T-cell (primary cell): ENCODE data around the gene FBXW11. TPM values are rescaled to one million over a fixed set of nuclear protein-coding genes. Genes with fewer than 3 reads are reported as not detected.
"Not testable (repeated sequence)": the region's sequence is repeated elsewhere in the genome, so short reads cannot be mapped to it uniquely, and the experiment has no call there.

Experiments
- ATAC-seq, 4 experiments: fragments of 200-7000 bp in 3 of 4; fragments of 150-1000 bp in 1 of 4; cut with Tn5 transposase; replicated peaks in 1 of 4; 1 replicate in 3 of 4; 2 replicates in 1 of 4; pipeline ENCODE4 v1.10.0; 2021; ENCODE audit warnings: moderate library complexity in 3 of 4, mild to moderate bottlenecking in 2 of 4, moderate number of reproducible peaks in 1 of 4
- CTCF ChIA-PET, 2 donors: fragments of 300-600 bp; sonication (Branson Sonifier 250); formaldehyde crosslinking; loops; one replicate each; lab custom pipeline; 2022; ENCODE audit warnings: antibody characterized with exemption in 2 of 2; lab: Charles Lee
- POLR2A ChIA-PET, 2 donors: fragments of 300-600 bp; sonication (Branson Sonifier 250); formaldehyde crosslinking; loops; one replicate each; lab custom pipeline; 2022; ENCODE audit warnings: antibody characterized with exemption in 2 of 2; lab: Charles Lee
- DNase-seq, 35 experiments: peaks; one replicate each; pipeline versions ENCODE4 v3.0.0 to v3.0.0-alpha.2; 2013 to 2023
- H3K27ac ChIP-seq: one replicate; pipeline ENCODE4 v1.5.1; 2013; ENCODE audit warnings: low read length
- H3K27me3 ChIP-seq, 2 experiments: replicated peaks in 1 of 2; 1 replicate in 1 of 2; 2 replicates in 1 of 2; pipeline versions ENCODE4 v1.6.1 to v1.7.0; 2013; ENCODE audit warnings: low read length in 1 of 2, mixed read lengths in 1 of 2; ENCODE audit not compliant: control insufficient read depth in 2 of 2, insufficient read depth in 2 of 2; ENCODE audit errors: extremely low read depth in 1 of 2
- H3K36me3 ChIP-seq, 2 donors: 1 replicate in 1 of 2; 2 replicates in 1 of 2; pipeline versions ENCODE4 v1.6.1 to v1.7.0; 2013; ENCODE audit warnings: low read length in 1 of 2; ENCODE audit not compliant: control insufficient read depth in 2 of 2, insufficient read depth in 1 of 2; ENCODE audit errors: extremely low read depth in 1 of 2
- H3K4me1 ChIP-seq, 2 experiments: 1 replicate in 1 of 2; 2 replicates in 1 of 2; pipeline versions ENCODE4 v1.6.1 to v1.7.0; 2013; ENCODE audit warnings: low read length in 2 of 2, mixed read lengths in 1 of 2; ENCODE audit not compliant: insufficient read depth in 2 of 2, control insufficient read depth in 1 of 2; ENCODE audit errors: extremely low read depth in 1 of 2
- H3K4me3 ChIP-seq, 2 donors: 1 replicate in 1 of 2; 2 replicates in 1 of 2; pipeline versions ENCODE4 v1.5.1 to v1.7.0; 2013; ENCODE audit warnings: mild to moderate bottlenecking in 2 of 2, low read length in 1 of 2, moderate library complexity in 1 of 2; ENCODE audit not compliant: control insufficient read depth in 1 of 2; ENCODE audit errors: extremely low read depth in 1 of 2
- H3K9me3 ChIP-seq: 2 replicates; pipeline ENCODE4 v1.7.0; 2013
- H3K27ac Mint-ChIP-seq, 2 donors: one replicate each; pipeline ENCODE4 v1.8.0; 2020 to 2021; ENCODE audit warnings: mild to moderate bottlenecking in 2 of 2, mixed read lengths in 2 of 2
- H3K27me3 Mint-ChIP-seq, 2 donors: one replicate each; pipeline ENCODE4 v1.8.0; 2021 to 2022; ENCODE audit warnings: mixed read lengths in 2 of 2
- H3K36me3 Mint-ChIP-seq: one replicate; pipeline ENCODE4 v1.8.0; 2021; ENCODE audit warnings: mixed read lengths
- H3K4me1 Mint-ChIP-seq, 3 donors: one replicate each; pipeline ENCODE4 v1.8.0; 2020 to 2022; ENCODE audit warnings: mixed read lengths in 3 of 3, mild to moderate bottlenecking in 1 of 3
- H3K4me3 Mint-ChIP-seq, 3 donors: one replicate each; pipeline ENCODE4 v1.8.0; 2020 to 2022; ENCODE audit warnings: mild to moderate bottlenecking in 3 of 3, mixed read lengths in 3 of 3, moderate library complexity in 3 of 3
- H3K9me3 Mint-ChIP-seq, 3 donors: one replicate each; pipeline ENCODE4 v1.8.0; 2020 to 2022; ENCODE audit warnings: mixed read lengths in 3 of 3
- WGBS: methylation state at CpG from one replicate; pipeline ENCODE4 v1.1.5; 2013; ENCODE audit warnings: missing lambda C conversion rate; ENCODE audit not compliant: insufficient coverage; 5-methylcytosine and 5-hydroxymethylcytosine counted together
- total RNA-seq, 35 experiments: library from RNA in 6 of 35; stranded (reverse) in 6 of 35; fragments of 120-200 nt in 1 of 35; gene quantifications; one replicate each; pipeline versions ENCODE4 v1.2.1 to v1.2.4 and lab custom pipeline; 2013 to 2026

The FBXW11 gene
- total RNA-seq, 5 donors from 2014 or later (not counting 1 experiment from before 2014, with no cell fraction given), result 33.4 to 36.6 (median 34.2) TPM

- peaks cover 29% of the 10 kb centered on the region for H3K36me3 Mint-ChIP-seq
- WGBS, result 100% methylated on average over 3 of the region's 4 CpGs
- Histone ChIP-seq H3K4me3 (no peak overlapping the region), H3K9me3 (no peaks in the 10 kb centered on the region), H3K36me3 (peaks cover 0 to 2% of the 10 kb centered on the region in 2 donors), H3K27me3 (peaks cover 0 to 4% of the 10 kb centered on the region in 2 experiments), H3K27ac (no peak overlapping the region), H3K4me1 (peaks cover 0 to 3% of the 10 kb centered on the region in 2 experiments)
- H3K27ac Mint-ChIP-seq, result no peak overlapping the region
- no peak for DNase-seq
- POLR2A ChIA-PET, result interaction anchor here in 1 of 2 donors (0.6 kb wide), 1 partner anchor 51 kb away, joined by 4 read pairs; no protein-coding TSS in a partner anchor
- no peak for ATAC-seq
- H3K9me3 Mint-ChIP-seq, result peaks cover 0 to 6% (median 0%) of the 10 kb centered on the region in 3 donors
- H3K27me3 Mint-ChIP-seq, result no peaks in the 10 kb centered on the region
- no peak overlapping the region for H3K4me3 Mint-ChIP-seq
- peaks cover 4 to 9% (median 7%) of the 10 kb centered on the region in 3 donors for H3K4me1 Mint-ChIP-seq
- CTCF ChIA-PET, result no interaction called here
Measured at GRCh38 chr5:172031894-172032461, 25.5 kb upstream of the FBXW11 start.

- peaks cover 0 to 2% of the 10 kb centered on the region in 2 donors for H3K36me3 ChIP-seq
- Mint-ChIP-seq H3K36me3 (peaks cover 29% of the 10 kb centered on the region), H3K9me3 (peaks cover 0 to 6% (median 0%) of the 10 kb centered on the region in 3 donors), H3K4me1 (peaks cover 0 to 4% (median 3%) of the 10 kb centered on the region in 3 donors), H3K4me3 (no peak overlapping the region), H3K27me3 (no peaks in the 10 kb centered on the region), H3K27ac (no peak overlapping the region)
- DNase-seq (no peak), ATAC-seq (no peak)
- peaks cover 0 to 4% of the 10 kb centered on the region in 2 experiments for H3K27me3 ChIP-seq
- H3K4me3 ChIP-seq, result no peak overlapping the region
- no peaks in the 10 kb centered on the region for H3K9me3 ChIP-seq
- no peaks in the 10 kb centered on the region for H3K4me1 ChIP-seq
- ChIA-PET CTCF (no interaction called here), POLR2A (interaction anchor here in 1 of 2 donors (0.7 kb wide), 1 partner anchor 201 kb away, joined by 3 read pairs; no protein-coding TSS in a partner anchor)
- H3K27ac ChIP-seq, result no peak overlapping the region
Measured at GRCh38 chr5:172029876-172030275, 23.4 kb upstream of the FBXW11 start.

- POLR2A ChIA-PET, result no interaction called here
- Mint-ChIP-seq H3K4me3 (no peak overlapping the region), H3K9me3 (peaks cover 0 to 6% (median 0%) of the 10 kb centered on the region in 3 donors), H3K4me1 (no peaks in the 10 kb centered on the region), H3K27me3 (no peaks in the 10 kb centered on the region), H3K36me3 (peaks cover 25% of the 10 kb centered on the region), H3K27ac (no peak overlapping the region)
- CTCF ChIA-PET, result no interaction called here
- Histone ChIP-seq H3K4me1 (no peaks in the 10 kb centered on the region), H3K36me3 (peaks cover 0 to 2% of the 10 kb centered on the region in 2 donors), H3K4me3 (no peak overlapping the region), H3K27me3 (peaks cover 0 to 4% of the 10 kb centered on the region in 2 experiments), H3K27ac (no peak overlapping the region), H3K9me3 (no peaks in the 10 kb centered on the region)
- ATAC-seq (no peak), DNase-seq (no peak)
- no CpG with 5 or more reads among the region's 4 CpGs for WGBS
Measured at GRCh38 chr5:172028167-172028566, 21.7 kb upstream of the FBXW11 start.

GRCh38 chr5:172020110-172020786 lies 13.8 kb upstream of the FBXW11 start:
- H3K4me1 ChIP-seq, H3K27ac Mint-ChIP-seq, H3K4me1 Mint-ChIP-seq, H3K27ac ChIP-seq, H3K36me3 ChIP-seq, H3K27me3 ChIP-seq, H3K4me3 ChIP-seq, CTCF ChIA-PET, H3K36me3 Mint-ChIP-seq, H3K4me3 Mint-ChIP-seq, H3K27me3 Mint-ChIP-seq, DNase-seq, H3K9me3 ChIP-seq, H3K9me3 Mint-ChIP-seq, ATAC-seq: not testable (repeated sequence)
- 100% methylated on average over 2 of the region's 10 CpGs for WGBS
- POLR2A ChIA-PET, result interaction anchor here in 1 of 2 donors (0.6 kb wide), 1 partner anchor 834 kb away, joined by 3 read pairs; no protein-coding TSS in a partner anchor

- WGBS, result 90% methylated on average over 2 of the region's 4 CpGs
Measured at GRCh38 chr5:172015346-172015745, 8.9 kb upstream of the FBXW11 start.

GRCh38 chr5:172010278-172010677 lies 3.8 kb upstream of the FBXW11 start:
- no peaks in the 10 kb centered on the region for H3K27me3 Mint-ChIP-seq
- POLR2A ChIA-PET, result no interaction called here
- ATAC-seq, result no peak

More at GRCh38 chr5:172015346-172015745, 8.9 kb upstream of the FBXW11 start:
- POLR2A ChIA-PET, result no interaction called here
- Histone ChIP-seq H3K4me1 (no peaks in the 10 kb centered on the region), H3K9me3 (no peaks in the 10 kb centered on the region), H3K27me3 (no peaks in the 10 kb centered on the region), H3K4me3 (no peak overlapping the region), H3K36me3 (no peaks in the 10 kb centered on the region), H3K27ac (no peak overlapping the region)
- no peak overlapping the region for H3K27ac Mint-ChIP-seq
- H3K27me3 Mint-ChIP-seq, result no peaks in the 10 kb centered on the region
- no peak for DNase-seq
- ATAC-seq, result no peak
- H3K4me3 Mint-ChIP-seq, result no peak overlapping the region
- no peaks in the 10 kb centered on the region for H3K4me1 Mint-ChIP-seq
- no peaks in the 10 kb centered on the region for H3K9me3 Mint-ChIP-seq
- no peaks in the 10 kb centered on the region for H3K36me3 Mint-ChIP-seq
- CTCF ChIA-PET, result no interaction called here

More at GRCh38 chr5:172010278-172010677, 3.8 kb upstream of the FBXW11 start:
- DNase-seq, result no peak
- 100% methylated on average over 1 of the region's 2 CpGs for WGBS
- H3K36me3 Mint-ChIP-seq, result no peaks in the 10 kb centered on the region
- Histone ChIP-seq H3K4me1 (peaks cover 6 to 16% of the 10 kb centered on the region in 2 experiments), H3K36me3 (no peaks in the 10 kb centered on the region), H3K27me3 (no peaks in the 10 kb centered on the region), H3K9me3 (no peaks in the 10 kb centered on the region), H3K27ac (no peak overlapping the region), H3K4me3 (no peak overlapping the region)
- H3K27ac Mint-ChIP-seq, result no peak overlapping the region
- H3K4me3 Mint-ChIP-seq, result no peak overlapping the region
- peaks cover 20 to 27% (median 24%) of the 10 kb centered on the region in 3 donors for H3K4me1 Mint-ChIP-seq
- no peaks in the 10 kb centered on the region for H3K9me3 Mint-ChIP-seq
- CTCF ChIA-PET, result no interaction called here
